ENCODE data around the gene BANF2. TPM values are rescaled to one million over a fixed set of nuclear protein-coding genes. Genes with fewer than 3 reads are reported as not detected.

BANF2 gene
- total and polyA plus RNA-seq, 10 of the 15 experiments (the other 5 are each of a cell fraction or from before 2014, with no cell fraction given), result not detected

- 28% methylated on average over 5 of the region's 5 CpGs for WGBS (ENCODE audit: insufficient coverage, insufficient replicate concordance, low lambda C conversion rate, missing lambda C conversion rate)
- DNase-seq (ENCODE audit: low read depth, low spot score) (no peak), ATAC-seq (no peak), FAIRE-seq (no peak)
- Histone ChIP-seq H3K4me2 (ENCODE audit: control insufficient read depth, insufficient read depth) (no peak overlapping the region), H3K4me1 (ENCODE audit: control insufficient read depth, insufficient read depth, low read length) (no peaks in the 10 kb centered on the region), H3K27me3 (replicated peaks in 1 of 2; ENCODE audit: control insufficient read depth in 2 of 2, insufficient read depth in 2 of 2, low read length in 1 of 2) (no peaks in the 10 kb centered on the region; a peak in 1 of 4 replicates), H2AFZ (ENCODE audit: control insufficient read depth, low read depth, low read length) (no peak overlapping the region), H3K9ac (ENCODE audit: control insufficient read depth, insufficient read depth, low read length) (no peak overlapping the region), H4K20me1 (ENCODE audit: control insufficient read depth, insufficient read depth) (no peaks in the 10 kb centered on the region), H3K79me2 (ENCODE audit: control insufficient read depth, insufficient read depth, low read length) (no peaks in the 10 kb centered on the region), H3K9me3 (replicated peaks; ENCODE audit: control insufficient read depth, insufficient read depth, low read length) (no peaks in the 10 kb centered on the region), H3K36me3 (ENCODE audit: control insufficient read depth in 2 of 2, insufficient read depth in 2 of 2, low read length in 1 of 2) (no peaks in the 10 kb centered on the region), H3K4me3 (no peak overlapping the region), H3K27ac (ENCODE audit: control insufficient read depth, insufficient read depth) (no peak overlapping the region)
- in situ Hi-C loops (cut with MboI), result no loop called here
- POLR2A ChIA-PET, result no interaction called here
- TF ChIP-seq RAD21 (IDR thresholded peaks at IDR 0.05; ENCODE audit: insufficient read depth, low read depth, low read length), result no peak
- TF ChIP-seq MEF2A (IDR thresholded peaks at IDR 0.05; ENCODE audit: insufficient read depth, low read depth, low read length), result no peak
- no peak for TF ChIP-seq IKZF2 (IDR thresholded peaks at IDR 0.05)
- TF ChIP-seq SIN3A (IDR thresholded peaks at IDR 0.05; ENCODE audit: low read depth, low read length), result no peak
- no peak for TF ChIP-seq NFXL1 (IDR thresholded peaks at IDR 0.05; ENCODE audit: borderline replicate concordance)
- SMC1A ChIA-PET (ENCODE audit: uncharacterized antibody, unreplicated experiment), result interaction anchor here (1.4 kb wide), 1 partner anchor 81 kb away, joined by 3 read pairs; no protein-coding TSS in a partner anchor
- RAD21 ChIA-PET (ENCODE audit: unreplicated experiment), result no interaction called here
- intact Hi-C loops (cut with micrococcal nuclease; ENCODE audit: unreplicated experiment), result no loop called here
- no TSS peak for BruUV-seq (replicated peaks)
- CTCF ChIA-PET, result no interaction called here
These were observed 15.3 kb downstream of the BANF2 start for GRCh38 chr20:17715075-17715474.

GRCh38 chr20:17716331-17716730, 16.6 kb downstream of the BANF2 start:
- no peak overlapping the region for H2AFZ ChIP-seq (ENCODE audit: control insufficient read depth, low read depth, low read length)
- ChIA-PET RAD21 (ENCODE audit: unreplicated experiment) (no interaction called here), POLR2A (no interaction called here), CTCF (no interaction called here), SMC1A (ENCODE audit: uncharacterized antibody, unreplicated experiment) (interaction anchor here (1.4 kb wide), 1 partner anchor 80 kb away, joined by 3 read pairs; no protein-coding TSS in a partner anchor)
- no peaks in the 10 kb centered on the region for H3K36me3 ChIP-seq (ENCODE audit: control insufficient read depth in 2 of 2, insufficient read depth in 2 of 2, low read length in 1 of 2)
- FAIRE-seq, result no peak
- no peak overlapping the region for H3K9ac ChIP-seq (ENCODE audit: control insufficient read depth, insufficient read depth, low read length)
- no peak overlapping the region for H3K4me3 ChIP-seq
- no peaks in the 10 kb centered on the region for H3K79me2 ChIP-seq (ENCODE audit: control insufficient read depth, insufficient read depth, low read length)
- intact Hi-C loops (cut with micrococcal nuclease; ENCODE audit: unreplicated experiment) (no loop called here), in situ Hi-C loops (cut with MboI) (no loop called here)
- TF ChIP-seq IRF4 (IDR thresholded peaks at IDR 0.05; ENCODE audit: low read depth, low read length) (no peak), TBL1XR1 (IDR thresholded peaks at IDR 0.05; ENCODE audit: low read depth, low read length) (no peak)
- no peak overlapping the region for H3K4me2 ChIP-seq (ENCODE audit: control insufficient read depth, insufficient read depth)
- no peak for ATAC-seq
- H3K27me3 ChIP-seq (replicated peaks in 1 of 2; ENCODE audit: control insufficient read depth in 2 of 2, insufficient read depth in 2 of 2, low read length in 1 of 2), result no peaks in the 10 kb centered on the region; a peak in 1 of 4 replicates
- H3K4me1 ChIP-seq (ENCODE audit: control insufficient read depth, insufficient read depth, low read length), result no peaks in the 10 kb centered on the region
- H4K20me1 ChIP-seq (ENCODE audit: control insufficient read depth, insufficient read depth), result no peaks in the 10 kb centered on the region
- no peak overlapping the region for H3K27ac ChIP-seq (ENCODE audit: control insufficient read depth, insufficient read depth)
- BruUV-seq (replicated peaks), result no TSS peak
- 54% methylated on average over 5 of the region's 7 CpGs for WGBS (ENCODE audit: insufficient coverage, insufficient replicate concordance, low lambda C conversion rate, missing lambda C conversion rate)
- H3K9me3 ChIP-seq (replicated peaks; ENCODE audit: control insufficient read depth, insufficient read depth, low read length), result no peaks in the 10 kb centered on the region
- no peak for DNase-seq (ENCODE audit: low read depth, low spot score)
